ENCODE results near the gene VSTM5. TPM values are rescaled to one million over a fixed set of nuclear protein-coding genes. Genes with fewer than 3 reads are reported as not detected.
A peak's percentile ranks its signal among the peaks of the same experiment; 100 is the strongest.

The VSTM5 gene
- total and polyA plus RNA-seq, 2 experiments from 2014 or later = 0.17 to 0.97 TPM

DNA sequence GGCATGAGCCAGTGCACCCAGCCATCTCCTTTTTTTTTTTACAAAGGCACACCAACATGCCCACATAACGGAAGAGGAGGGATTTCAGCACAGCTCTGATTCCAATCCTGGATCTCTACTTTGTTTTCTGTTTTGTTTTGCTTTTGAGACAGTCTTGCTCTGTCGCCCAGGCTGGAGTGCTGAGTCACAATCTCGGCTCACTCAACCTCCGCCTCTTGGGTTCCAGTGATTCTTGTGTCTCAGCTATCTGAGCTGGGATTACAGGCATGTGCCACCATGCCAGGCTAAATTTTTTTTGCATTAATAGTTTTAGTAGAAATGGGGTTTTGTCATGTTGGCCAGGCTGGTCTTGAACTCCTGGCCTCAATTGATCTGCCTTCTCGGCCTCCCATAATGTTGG, 28.1 kb downstream of the VSTM5 start:
- no peak for TF ChIP-seq EZH2 (IDR thresholded peaks at IDR 0.05; ENCODE audit: borderline replicate concordance)
- no peak for TF ChIP-seq EZH2phosphoT487 (IDR thresholded peaks at IDR 0.05; ENCODE audit: low read depth, severe bottlenecking, unreplicated experiment)
- TF ChIP-seq, protein P1, sequence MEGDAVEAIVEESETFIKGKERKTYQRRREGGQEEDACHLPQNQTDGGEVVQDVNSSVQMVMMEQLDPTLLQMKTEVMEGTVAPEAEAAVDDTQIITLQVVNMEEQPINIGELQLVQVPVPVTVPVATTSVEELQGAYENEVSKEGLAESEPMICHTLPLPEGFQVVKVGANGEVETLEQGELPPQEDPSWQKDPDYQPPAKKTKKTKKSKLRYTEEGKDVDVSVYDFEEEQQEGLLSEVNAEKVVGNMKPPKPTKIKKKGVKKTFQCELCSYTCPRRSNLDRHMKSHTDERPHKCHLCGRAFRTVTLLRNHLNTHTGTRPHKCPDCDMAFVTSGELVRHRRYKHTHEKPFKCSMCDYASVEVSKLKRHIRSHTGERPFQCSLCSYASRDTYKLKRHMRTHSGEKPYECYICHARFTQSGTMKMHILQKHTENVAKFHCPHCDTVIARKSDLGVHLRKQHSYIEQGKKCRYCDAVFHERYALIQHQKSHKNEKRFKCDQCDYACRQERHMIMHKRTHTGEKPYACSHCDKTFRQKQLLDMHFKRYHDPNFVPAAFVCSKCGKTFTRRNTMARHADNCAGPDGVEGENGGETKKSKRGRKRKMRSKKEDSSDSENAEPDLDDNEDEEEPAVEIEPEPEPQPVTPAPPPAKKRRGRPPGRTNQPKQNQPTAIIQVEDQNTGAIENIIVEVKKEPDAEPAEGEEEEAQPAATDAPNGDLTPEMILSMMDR (IDR thresholded peaks at IDR 0.05; ENCODE audit: poor library complexity) = no peak
- Histone ChIP-seq H3K4me3 (no peak overlapping the region), H3K9me3 (ENCODE audit: low read depth) (no peaks in the 10 kb centered on the region), H4K20me1 (ENCODE audit: insufficient read depth, poor library complexity, severe bottlenecking) (no peaks in the 10 kb centered on the region), H3K9me2 (replicated peaks; ENCODE audit: insufficient read depth) (no peaks in the 10 kb centered on the region), H2AFZ (no peak overlapping the region), H3K36me3 (replicated peaks; ENCODE audit: insufficient read depth, low read depth) (no peaks in the 10 kb centered on the region), H3K4me2 (no peak overlapping the region), H3K79me2 (no peaks in the 10 kb centered on the region), H3K27ac (peak overlapping the region; percentile 19), H3K27me3 (no peaks in the 10 kb centered on the region), H3K4me1 (ENCODE audit: insufficient read depth) (peaks cover 15% of the 10 kb centered on the region)
- WGBS (ENCODE audit: low lambda C conversion rate, missing lambda C conversion rate) = 93% methylated on average over 5 of the region's 5 CpGs
- DNase-seq (ENCODE audit: low spot score) = no peak

GRCh38 chr11:93821617-93822016, 28.8 kb downstream of the VSTM5 start:
- no peaks in the 10 kb centered on the region for H3K9me2 ChIP-seq (replicated peaks; ENCODE audit: insufficient read depth)
- peak; percentile 21 for DNase-seq (ENCODE audit: low spot score)
- H3K36me3 ChIP-seq (replicated peaks; ENCODE audit: insufficient read depth, low read depth) = no peaks in the 10 kb centered on the region
- peak overlapping the region; percentile 17 for H3K4me2 ChIP-seq
- no peaks in the 10 kb centered on the region for H4K20me1 ChIP-seq (ENCODE audit: insufficient read depth, poor library complexity, severe bottlenecking)
- H3K27ac ChIP-seq = peak overlapping the region; percentile 46
- H3K4me3 ChIP-seq = no peak overlapping the region
- no peaks in the 10 kb centered on the region for H3K27me3 ChIP-seq
- WGBS (ENCODE audit: low lambda C conversion rate, missing lambda C conversion rate) = 54% methylated on average over 2 of the region's 2 CpGs
- no peak for TF ChIP-seq EZH2 (IDR thresholded peaks at IDR 0.05; ENCODE audit: borderline replicate concordance)
- no peak overlapping the region for H2AFZ ChIP-seq
- no peaks in the 10 kb centered on the region for H3K79me2 ChIP-seq
- H3K4me1 ChIP-seq (ENCODE audit: insufficient read depth) = peaks cover 15% of the 10 kb centered on the region
- H3K9me3 ChIP-seq (ENCODE audit: low read depth) = no peaks in the 10 kb centered on the region

- Histone ChIP-seq H3K9me2 (replicated peaks; ENCODE audit: insufficient read depth) (no peaks in the 10 kb centered on the region), H3K4me2 (no peak overlapping the region), H3K27ac (peak overlapping the region; percentile 46), H3K4me1 (ENCODE audit: insufficient read depth) (peaks cover 15% of the 10 kb centered on the region), H3K36me3 (replicated peaks; ENCODE audit: insufficient read depth, low read depth) (no peaks in the 10 kb centered on the region), H3K79me2 (no peaks in the 10 kb centered on the region), H3K9me3 (ENCODE audit: low read depth) (no peaks in the 10 kb centered on the region), H3K4me3 (no peak overlapping the region), H3K27me3 (no peaks in the 10 kb centered on the region), H2AFZ (no peak overlapping the region), H4K20me1 (ENCODE audit: insufficient read depth, poor library complexity, severe bottlenecking) (no peaks in the 10 kb centered on the region)
- no peak for DNase-seq (ENCODE audit: low spot score)
- TF ChIP-seq, protein P1 (IDR thresholded peaks at IDR 0.05; ENCODE audit: poor library complexity) = no peak
- TF ChIP-seq EZH2phosphoT487 (IDR thresholded peaks at IDR 0.05; ENCODE audit: low read depth, severe bottlenecking, unreplicated experiment) (no peak), EZH2 (IDR thresholded peaks at IDR 0.05; ENCODE audit: borderline replicate concordance) (no peak)
- WGBS (ENCODE audit: low lambda C conversion rate, missing lambda C conversion rate) = 93% methylated on average over 14 of the region's 14 CpGs
Measured at GRCh38 chr11:93820847-93821246, 29.6 kb downstream of the VSTM5 start.

DNA sequence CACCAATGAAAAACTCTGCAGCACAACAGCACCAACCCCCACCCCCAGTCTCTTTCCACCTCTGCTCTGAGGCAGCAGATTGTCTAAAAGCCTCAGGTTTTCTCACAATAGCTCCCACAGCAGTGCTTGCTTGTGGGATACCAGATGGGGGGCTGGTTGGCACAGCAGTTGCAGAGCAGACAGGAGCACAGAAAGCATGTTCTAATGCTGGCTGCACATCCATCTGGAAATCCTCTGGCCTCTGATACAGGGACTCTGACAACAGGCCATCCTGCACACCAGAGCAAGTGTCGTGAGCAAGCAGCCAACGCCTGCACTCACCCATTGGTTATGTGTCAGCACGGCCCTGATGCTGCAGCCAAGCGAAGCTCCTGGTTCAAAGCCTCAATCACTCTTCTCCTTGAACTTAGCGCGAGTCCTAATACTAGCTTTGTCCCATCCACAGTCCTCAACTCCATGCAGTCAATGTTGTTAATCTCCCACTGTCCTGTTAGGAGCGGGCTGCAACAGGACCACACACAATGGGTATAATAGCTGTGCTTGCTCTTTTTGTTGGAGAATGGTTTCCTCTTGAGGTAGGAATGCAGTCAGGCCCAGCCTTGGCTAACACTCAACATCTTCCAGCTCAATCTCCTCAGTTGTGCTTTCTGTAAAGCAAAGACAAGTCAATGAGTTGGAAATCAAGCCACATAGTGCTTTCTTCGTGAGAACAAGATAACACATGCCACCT, 30.3 kb downstream of the VSTM5 start:
- Histone ChIP-seq H3K36me3 (replicated peaks; ENCODE audit: insufficient read depth, low read depth) (no peaks in the 10 kb centered on the region), H2AFZ (no peak overlapping the region), H3K4me1 (ENCODE audit: insufficient read depth) (peaks cover 15% of the 10 kb centered on the region), H3K4me3 (no peak overlapping the region), H3K79me2 (no peaks in the 10 kb centered on the region), H3K27me3 (no peaks in the 10 kb centered on the region), H3K4me2 (no peak overlapping the region), H3K9me2 (replicated peaks; ENCODE audit: insufficient read depth) (no peaks in the 10 kb centered on the region), H3K27ac (no peak overlapping the region), H3K9me3 (ENCODE audit: low read depth) (no peaks in the 10 kb centered on the region), H4K20me1 (ENCODE audit: insufficient read depth, poor library complexity, severe bottlenecking) (no peaks in the 10 kb centered on the region)
- TF ChIP-seq EZH2phosphoT487 (IDR thresholded peaks at IDR 0.05; ENCODE audit: low read depth, severe bottlenecking, unreplicated experiment) = no peak
- TF ChIP-seq, protein P1 (IDR thresholded peaks at IDR 0.05; ENCODE audit: poor library complexity) = no peak
- no peak for TF ChIP-seq EZH2 (IDR thresholded peaks at IDR 0.05; ENCODE audit: borderline replicate concordance)
- DNase-seq (ENCODE audit: low spot score) = no peak
- WGBS (ENCODE audit: low lambda C conversion rate, missing lambda C conversion rate) = 87% methylated on average over 8 of the region's 8 CpGs

Measured in hepatocyte (in vitro differentiated cells).